NCI-H748 treated with DMSO at 0.1 percent for 48 hours (cell line): ENCODE data around the gene FAM229B.
"Not testable (repeated sequence)": the region's sequence is repeated elsewhere in the genome, so short reads cannot be mapped to it uniquely, and the experiment has no call there.

Source experiments
- DNase-seq: peaks from one replicate; lab custom pipeline; 2025; lab: John Stamatoyannopoulos, UW

Gene FAM229B

GRCh38 chr6:112087136-112087911 lies at the start of gene FAM229B, which contains the start of gene TUBE1:
Gene FAM229B (plus strand): TSS chr6:112087591. CDS start chr6:112099284, 11,693 bp downstream.
Gene TUBE1 (minus strand): TSS chr6:112087482. CDS start chr6:112087434, 48 bp downstream.
- peak; percentile 83 for DNase-seq

- no peak for DNase-seq
These were observed 49.6 kb upstream of the FAM229B start for GRCh38 chr6:112037783-112038216.

- DNase-seq: no peak
These were observed 49.1 kb upstream of the FAM229B start for GRCh38 chr6:112038268-112038667.

GRCh38 chr6:112038756-112039430 lies 48.5 kb upstream of the FAM229B start:
- DNase-seq: no peak

GRCh38 chr6:112039431-112039770 lies 48.0 kb upstream of the FAM229B start:
- no peak for DNase-seq

GRCh38 chr6:112040956-112041355 lies 46.4 kb upstream of the FAM229B start:
- DNase-seq: no peak

GRCh38 chr6:112041535-112041934 lies 45.9 kb upstream of the FAM229B start:
- no peak for DNase-seq

- DNase-seq: peak; percentile 88
These were observed 44.1 kb upstream of the FAM229B start for GRCh38 chr6:112043032-112044007.

- no peak for DNase-seq
These were observed 43.2 kb upstream of the FAM229B start for GRCh38 chr6:112044196-112044595.

GRCh38 chr6:112044856-112045255 lies 42.5 kb upstream of the FAM229B start:
- DNase-seq: no peak

GRCh38 chr6:112047523-112047922 lies 39.9 kb upstream of the FAM229B start:
- DNase-seq: not testable (repeated sequence)

- no peak for DNase-seq
These were observed 38.2 kb upstream of the FAM229B start for GRCh38 chr6:112049026-112049799.

- no peak for DNase-seq
These were observed 37.4 kb upstream of the FAM229B start for GRCh38 chr6:112049996-112050395.

GRCh38 chr6:112050429-112050828 lies 37.0 kb upstream of the FAM229B start:
- DNase-seq: no peak

- DNase-seq: not testable (repeated sequence)
These were observed 36.1 kb upstream of the FAM229B start for GRCh38 chr6:112051251-112051740.

GRCh38 chr6:112054001-112054400 lies 33.4 kb upstream of the FAM229B start, which contains the start of gene CCN6:
Gene CCN6 (plus strand): TSS chr6:112054104. CDS start chr6:112054358, 254 bp downstream.
- DNase-seq: no peak

GRCh38 chr6:112054555-112055190 lies 32.7 kb upstream of the FAM229B start:
- DNase-seq: no peak

- no peak for DNase-seq
These were observed 29.0 kb upstream of the FAM229B start for GRCh38 chr6:112058243-112059032.

GRCh38 chr6:112061605-112062004 lies 25.8 kb upstream of the FAM229B start:
- DNase-seq: no peak

GRCh38 chr6:112062966-112063365 lies 24.4 kb upstream of the FAM229B start:
- DNase-seq: no peak
